DOHH2 (cell line): ENCODE data around the gene ALK.

Source experiments
- H3F3A ChIP-seq: fragments of 200-600 bp; sonication (generic), shearing (Covaris generic); 2 replicates; pipeline ENCODE4 v1.6.0; 2016; ENCODE audit warnings: antibody characterized with exemption, mild to moderate bottlenecking; ENCODE audit not compliant: control insufficient read depth, insufficient read depth
- H3K27ac ChIP-seq: fragments of 200-600 bp; sonication (generic); 2 replicates; pipeline ENCODE4 v1.5.1; 2014; ENCODE audit warnings: low read depth, mild to moderate bottlenecking, low read length, moderate library complexity
- H3K27me3 ChIP-seq: fragments of 200-600 bp; sonication (generic); 2 replicates; pipeline ENCODE4 v1.6.1; 2014; ENCODE audit warnings: mild to moderate bottlenecking, low read length, mixed read lengths; ENCODE audit not compliant: control insufficient read depth
- H3K36me3 ChIP-seq: fragments of 200-600 bp; sonication (generic); 2 replicates; pipeline ENCODE4 v1.6.1; 2014; ENCODE audit warnings: mild to moderate bottlenecking, low read length, moderate library complexity, mixed read lengths; ENCODE audit not compliant: control insufficient read depth
- H3K4me1 ChIP-seq: fragments of 200-600 bp; sonication (generic); 2 replicates; pipeline ENCODE4 v1.6.1; 2014; ENCODE audit warnings: mild to moderate bottlenecking, low read length, mixed read lengths; ENCODE audit not compliant: control insufficient read depth
- H3K4me2 ChIP-seq: fragments of 200-600 bp; sonication (generic); 2 replicates; pipeline ENCODE4 v1.6.0; 2014; ENCODE audit warnings: mild to moderate bottlenecking, low read length, moderate library complexity
- H3K4me3 ChIP-seq: fragments of 200-600 bp; sonication (generic); 2 replicates; pipeline ENCODE4 v1.5.1; 2014; ENCODE audit warnings: mild to moderate bottlenecking, low read length, mixed read lengths
- H3K79me2 ChIP-seq: fragments of 200-600 bp; sonication (generic); 2 replicates; pipeline ENCODE4 v1.6.1; 2014; ENCODE audit warnings: mild to moderate bottlenecking, low read length, mixed read lengths; ENCODE audit not compliant: control insufficient read depth
- H3K9me2 ChIP-seq: fragments of 200-600 bp; sonication (generic); replicated peaks from 2 replicates; pipeline ENCODE4 v1.6.1; 2014; ENCODE audit warnings: mild to moderate bottlenecking, low read length, mixed read lengths; ENCODE audit not compliant: control insufficient read depth
- H3K9me3 ChIP-seq: fragments of 200-600 bp; sonication (generic); 2 replicates; pipeline ENCODE4 v1.6.1; 2014; ENCODE audit warnings: antibody characterized with exemption, low read length, mixed read lengths; ENCODE audit not compliant: control insufficient read depth, insufficient read depth
- H4K20me1 ChIP-seq: fragments of 200-600 bp; sonication (generic); 2 replicates; pipeline ENCODE4 v1.6.0; 2014; ENCODE audit warnings: low read depth, mild to moderate bottlenecking, antibody characterized with exemption, low read length, moderate library complexity; ENCODE audit not compliant: control insufficient read depth, insufficient read depth
- EZH2phosphoT487 ChIP-seq: fragments of 200-600 bp; sonication (generic); IDR thresholded peaks from 2 replicates; pipeline ENCODE4 v1.6.1; 2017; ENCODE audit warnings: borderline replicate concordance, mild to moderate bottlenecking, antibody characterized with exemption, low read length, moderate library complexity, mixed read lengths
- TF ChIP-seq, protein P1 (sequence below): fragments of 200-600 bp; sonication (generic); IDR thresholded peaks from one replicate; pipeline ENCODE4 v1.5.1; 2014; ENCODE audit warnings: antibody characterized with exemption, mild to moderate bottlenecking, low read depth, low read length; ENCODE audit not compliant: poor library complexity, severe bottlenecking

Gene ALK

DNA sequence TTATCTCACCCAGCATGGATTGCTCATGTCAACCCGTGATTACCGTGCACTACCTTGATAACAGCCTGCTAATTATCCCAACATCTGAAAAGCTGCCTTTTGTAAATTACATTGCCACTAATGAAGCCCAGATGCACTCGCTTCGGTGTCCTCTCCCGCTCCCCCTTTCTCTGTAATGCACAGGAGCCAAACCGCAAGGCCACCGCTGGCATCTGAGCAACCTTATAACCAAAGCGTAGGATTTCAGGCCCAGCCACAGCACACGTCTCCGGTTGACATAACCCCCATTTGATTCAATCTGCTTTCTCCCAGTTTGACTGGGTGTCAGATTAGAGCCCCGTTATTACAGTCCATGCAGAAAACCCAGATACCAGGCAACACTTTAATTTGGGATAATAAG lies 341.2 kb downstream of the ALK start:
- Histone ChIP-seq H3K4me3 (no peak overlapping the region), H4K20me1 (no peaks in the 10 kb centered on the region), H3K36me3 (no peaks in the 10 kb centered on the region), H3K4me2 (no peak overlapping the region), H3F3A (no peaks in the 10 kb centered on the region), H3K79me2 (no peaks in the 10 kb centered on the region), H3K4me1 (no peaks in the 10 kb centered on the region), H3K9me2 (no peaks in the 10 kb centered on the region), H3K27ac (no peak overlapping the region), H3K9me3 (no peaks in the 10 kb centered on the region), H3K27me3 (no peaks in the 10 kb centered on the region)
- TF ChIP-seq, protein P1, sequence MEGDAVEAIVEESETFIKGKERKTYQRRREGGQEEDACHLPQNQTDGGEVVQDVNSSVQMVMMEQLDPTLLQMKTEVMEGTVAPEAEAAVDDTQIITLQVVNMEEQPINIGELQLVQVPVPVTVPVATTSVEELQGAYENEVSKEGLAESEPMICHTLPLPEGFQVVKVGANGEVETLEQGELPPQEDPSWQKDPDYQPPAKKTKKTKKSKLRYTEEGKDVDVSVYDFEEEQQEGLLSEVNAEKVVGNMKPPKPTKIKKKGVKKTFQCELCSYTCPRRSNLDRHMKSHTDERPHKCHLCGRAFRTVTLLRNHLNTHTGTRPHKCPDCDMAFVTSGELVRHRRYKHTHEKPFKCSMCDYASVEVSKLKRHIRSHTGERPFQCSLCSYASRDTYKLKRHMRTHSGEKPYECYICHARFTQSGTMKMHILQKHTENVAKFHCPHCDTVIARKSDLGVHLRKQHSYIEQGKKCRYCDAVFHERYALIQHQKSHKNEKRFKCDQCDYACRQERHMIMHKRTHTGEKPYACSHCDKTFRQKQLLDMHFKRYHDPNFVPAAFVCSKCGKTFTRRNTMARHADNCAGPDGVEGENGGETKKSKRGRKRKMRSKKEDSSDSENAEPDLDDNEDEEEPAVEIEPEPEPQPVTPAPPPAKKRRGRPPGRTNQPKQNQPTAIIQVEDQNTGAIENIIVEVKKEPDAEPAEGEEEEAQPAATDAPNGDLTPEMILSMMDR, result no peak
- TF ChIP-seq EZH2phosphoT487, result no peak

DNA sequence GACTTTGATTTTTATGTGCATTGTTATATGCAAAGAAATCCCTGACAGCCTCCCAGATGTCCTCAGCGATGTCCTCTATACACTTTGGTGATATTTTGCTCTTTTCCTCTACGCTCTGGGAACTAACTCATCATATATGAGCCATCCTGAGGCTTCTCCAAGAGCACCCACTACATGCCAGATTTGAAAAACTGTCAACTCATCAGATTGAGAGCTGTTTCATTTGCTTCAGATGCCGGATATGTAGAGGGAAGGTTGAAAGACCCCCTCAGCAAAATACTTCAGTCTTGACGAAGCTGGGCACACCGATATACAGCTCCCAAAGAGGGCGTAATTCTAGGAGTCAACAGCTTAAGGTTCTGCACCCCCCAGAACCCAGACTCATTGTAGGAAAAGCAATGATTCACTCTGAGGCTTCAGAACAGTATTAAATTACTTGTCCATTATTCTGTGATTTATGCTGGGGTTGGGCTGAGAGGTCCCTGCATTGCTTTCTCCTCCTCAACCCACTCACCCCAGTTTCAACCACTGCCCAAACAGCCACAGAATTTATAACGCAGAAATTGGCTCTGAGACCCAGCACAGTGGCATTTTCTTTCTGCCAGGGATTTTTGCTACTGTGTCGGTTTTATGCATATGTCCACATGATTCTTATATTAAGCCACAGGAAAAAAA lies 341.8 kb downstream of the ALK start:
- H3K79me2 ChIP-seq, result no peaks in the 10 kb centered on the region
- no peaks in the 10 kb centered on the region for H3K36me3 ChIP-seq
- H3K27me3 ChIP-seq, result no peaks in the 10 kb centered on the region
- no peaks in the 10 kb centered on the region for H4K20me1 ChIP-seq
- H3K4me3 ChIP-seq, result no peak overlapping the region
- no peaks in the 10 kb centered on the region for H3K4me1 ChIP-seq
- H3K9me2 ChIP-seq, result no peaks in the 10 kb centered on the region
- H3F3A ChIP-seq, result no peaks in the 10 kb centered on the region
- no peak for TF ChIP-seq EZH2phosphoT487
- TF ChIP-seq, protein P1, result no peak
- H3K27ac ChIP-seq, result no peak overlapping the region
- H3K9me3 ChIP-seq, result no peaks in the 10 kb centered on the region
- H3K4me2 ChIP-seq, result no peak overlapping the region

DNA sequence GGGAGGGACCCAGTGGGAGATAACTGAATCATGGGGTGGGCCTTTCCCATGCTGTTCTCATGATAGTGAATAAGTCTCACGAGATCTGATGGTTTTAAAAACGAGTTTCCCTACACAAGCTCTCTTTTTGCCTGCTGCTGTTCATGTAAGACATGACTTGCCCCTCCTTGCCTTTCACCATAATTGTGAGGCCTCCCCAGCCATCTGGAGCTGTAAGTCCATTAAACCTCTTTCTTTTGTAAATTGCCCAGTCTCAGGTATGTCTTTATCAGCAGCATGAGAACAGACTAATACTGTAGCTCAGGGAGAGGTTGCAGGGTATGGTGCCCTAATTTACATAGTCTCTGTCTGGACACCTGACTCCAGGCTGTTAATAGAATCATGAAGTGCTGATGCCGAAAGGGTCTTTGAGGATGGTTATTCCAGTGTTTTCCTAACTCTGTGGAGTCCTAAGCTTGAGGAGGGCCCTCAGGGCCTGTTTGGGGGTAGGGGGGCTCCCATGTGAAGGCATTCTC lies 343.2 kb downstream of the ALK start:
- H3K4me3 ChIP-seq, result no peak overlapping the region
- no peak overlapping the region for H3K4me2 ChIP-seq

More for the DNA sequence above, 343.2 kb downstream of the ALK start:
- Histone ChIP-seq H4K20me1 (no peaks in the 10 kb centered on the region), H3K79me2 (no peaks in the 10 kb centered on the region), H3K9me3 (no peaks in the 10 kb centered on the region), H3F3A (no peaks in the 10 kb centered on the region), H3K9me2 (no peaks in the 10 kb centered on the region), H3K27me3 (no peaks in the 10 kb centered on the region), H3K4me1 (no peaks in the 10 kb centered on the region), H3K27ac (no peak overlapping the region), H3K36me3 (no peaks in the 10 kb centered on the region)
- TF ChIP-seq, protein P1, result no peak
- TF ChIP-seq EZH2phosphoT487, result no peak
